GM19193 (cell line): ENCODE measurements around the gene TROAP.

Experiments used
- POLR2A ChIP-seq: IDR thresholded peaks from 4 replicates; pipeline ENCODE4 v1.6.1; 2011; ENCODE audit not compliant: insufficient read depth, insufficient read length; ENCODE audit errors: extremely low read depth

TROAP gene

GRCh38 chr12:49336645-49337584, 13.9 kb downstream of the TROAP start, which contains the start of gene C1QL4:
Gene C1QL4 (minus strand): TSS chr12:49337188. CDS start chr12:49336477, 711 bp downstream.
- no peak for TF ChIP-seq POLR2A

GRCh38 chr12:49338830-49339463, 15.9 kb downstream of the TROAP start:
- TF ChIP-seq POLR2A = no peak

DNA sequence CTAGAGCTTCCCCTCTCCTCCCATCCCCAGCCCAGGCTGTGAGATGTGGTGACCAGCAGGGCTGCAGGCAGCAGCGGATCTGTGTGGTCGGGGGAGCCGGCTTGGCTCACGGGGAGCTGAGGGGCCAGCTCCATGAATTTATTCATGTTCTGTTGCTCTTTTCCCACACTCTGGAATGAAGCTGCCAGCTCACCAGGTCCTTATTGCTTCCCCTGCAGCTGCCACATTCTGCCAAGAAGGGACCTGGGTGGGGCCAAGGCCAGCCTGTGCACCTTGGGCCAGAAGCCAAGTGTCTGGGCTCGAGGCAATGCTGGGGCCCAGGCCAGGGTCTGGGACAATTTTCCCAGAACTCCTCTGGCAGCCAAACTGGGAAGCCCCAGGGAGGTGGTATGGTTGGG, 16.4 kb downstream of the TROAP start:
- no peak for TF ChIP-seq POLR2A

- no peak for TF ChIP-seq POLR2A
Measured at GRCh38 chr12:49340095-49340870, 17.2 kb downstream of the TROAP start.

DNA sequence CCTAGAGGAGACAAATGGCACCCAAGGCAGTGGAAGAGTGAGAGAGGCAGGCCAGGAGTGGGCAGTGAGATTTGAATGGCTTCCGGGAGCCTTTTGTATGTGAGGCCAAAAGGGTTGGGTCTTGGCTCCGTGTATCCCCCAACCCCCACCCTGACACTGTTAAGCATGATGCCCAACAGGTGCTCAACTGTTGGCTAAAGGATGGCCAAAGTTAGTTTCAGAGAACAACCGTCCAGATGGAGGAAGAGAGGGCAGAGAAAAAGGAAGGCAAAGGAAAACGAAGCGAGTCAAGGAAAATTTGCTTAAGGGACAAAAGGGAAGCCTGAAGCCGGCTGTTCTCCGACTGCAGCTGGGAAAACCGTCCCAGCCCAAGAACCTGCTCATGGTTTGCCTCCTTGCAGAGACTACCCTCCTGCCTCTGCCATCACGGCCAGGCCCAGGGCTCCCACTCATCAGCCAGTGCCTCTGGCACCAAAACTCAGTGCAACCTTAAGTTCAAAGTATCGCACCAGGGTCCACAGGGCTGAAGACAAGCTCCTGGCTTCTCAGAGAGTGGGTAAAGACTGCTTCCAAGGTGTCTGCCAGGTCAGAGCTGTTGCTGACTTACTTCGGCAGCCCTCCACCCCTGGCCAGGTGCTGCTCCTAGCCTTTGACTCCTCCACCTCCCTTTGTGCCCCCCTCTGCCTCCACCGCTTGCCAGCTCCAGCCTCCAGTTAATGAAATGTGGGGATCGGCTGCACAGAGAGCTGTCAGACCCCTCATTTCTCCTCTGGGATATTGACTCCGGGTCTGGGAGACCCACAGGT, 18.1 kb downstream of the TROAP start:
- no peak for TF ChIP-seq POLR2A

DNA sequence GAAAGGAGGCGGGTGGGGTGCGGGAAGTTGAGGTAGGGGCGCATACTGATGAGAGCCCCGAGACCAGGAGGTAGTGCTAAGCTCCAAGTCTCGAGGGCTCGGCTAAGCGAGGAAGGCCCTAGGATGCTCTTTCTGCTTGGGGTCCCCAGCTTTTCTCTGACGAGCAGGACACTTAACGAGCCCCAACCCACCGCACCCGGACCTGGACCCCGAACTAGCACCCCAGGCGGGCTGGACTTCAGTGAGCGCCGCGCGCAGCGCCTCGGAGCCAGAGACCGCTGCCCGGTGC, 18.7 kb downstream of the TROAP start:
- TF ChIP-seq POLR2A = no peak

GRCh38 chr12:49342066-49342913, 19.2 kb downstream of the TROAP start:
- no peak for TF ChIP-seq POLR2A

GRCh38 chr12:49342914-49343731, 20.1 kb downstream of the TROAP start:
- TF ChIP-seq POLR2A = no peak

DNA sequence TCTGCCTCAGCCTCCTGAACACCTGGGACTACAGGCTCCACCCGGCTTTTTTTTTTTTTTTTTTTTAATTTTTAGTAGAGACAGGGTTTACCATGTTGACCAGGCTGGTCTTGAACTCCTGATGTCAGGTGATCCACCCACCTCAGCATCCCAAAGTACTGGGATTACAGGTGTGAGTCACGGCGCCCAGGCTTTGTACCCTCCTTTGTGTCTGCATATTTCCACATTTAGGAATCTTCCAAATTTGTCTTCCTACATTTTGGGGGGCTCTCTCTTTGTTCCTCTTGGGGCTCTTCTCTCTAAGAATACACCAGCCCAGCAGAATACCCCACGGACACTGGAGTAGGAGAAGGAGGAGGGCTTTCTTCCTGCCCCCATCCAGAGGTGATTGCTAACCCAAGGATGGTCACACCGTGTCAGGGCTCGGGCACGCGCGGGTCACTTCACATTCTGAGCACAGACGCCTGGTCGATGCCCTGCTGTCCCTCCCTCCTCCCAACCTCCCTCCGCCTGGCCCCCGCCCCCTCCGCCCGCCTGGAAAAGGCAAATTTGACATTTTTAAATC, 21.5 kb downstream of the TROAP start:
- no peak for TF ChIP-seq POLR2A

DNA sequence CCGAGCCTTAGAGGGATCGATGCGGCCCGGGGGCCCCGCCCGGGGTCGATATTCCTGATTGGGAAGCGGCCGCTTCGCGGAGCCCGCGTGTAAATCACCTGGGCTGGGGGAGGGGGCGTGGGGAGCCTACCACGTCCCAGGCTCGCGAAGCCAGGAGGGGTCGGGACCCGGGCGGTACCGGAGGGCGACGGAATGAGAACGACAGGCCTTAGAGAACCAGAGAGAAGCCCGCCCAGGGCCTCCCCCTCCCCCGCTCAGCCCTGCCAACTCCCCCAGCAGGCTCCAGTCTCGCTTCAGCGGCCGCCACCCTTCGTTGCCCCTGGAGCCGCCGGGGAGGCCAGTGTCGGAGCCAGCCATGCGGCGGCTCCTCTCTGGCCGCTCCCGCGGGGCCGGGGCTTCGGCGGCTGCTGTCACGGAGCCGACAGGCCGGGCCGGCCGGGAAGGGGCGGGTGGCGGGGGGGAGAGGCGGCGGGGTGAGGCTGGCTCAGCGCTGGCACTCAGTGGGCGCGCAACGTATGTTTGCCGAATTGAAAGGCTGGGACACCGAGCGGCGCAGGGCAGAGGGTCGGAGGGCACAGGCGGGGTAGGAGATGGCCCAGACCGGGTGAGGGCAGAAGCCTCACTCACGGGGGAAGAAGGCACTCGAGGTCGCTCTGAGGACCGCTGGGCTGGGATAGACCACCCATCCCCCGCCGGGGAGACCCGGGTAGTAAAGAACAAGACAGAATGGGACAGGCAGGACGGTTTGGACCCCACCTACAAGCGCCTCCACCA, 22.2 kb downstream of the TROAP start:
- no peak for TF ChIP-seq POLR2A

GRCh38 chr12:49345825-49346658, 23.0 kb downstream of the TROAP start:
- TF ChIP-seq POLR2A = no peak
